GM23338 (cell line): Measurements from ENCODE around the gene CCNT2.

Experiments
- CREB1 ChIP-seq: fragments of 250-450 bp; sonication (Bioruptor Pico); IDR thresholded peaks from 2 replicates; pipeline ENCODE4 v1.5.0; 2020; ENCODE audit warnings: low read depth, mild to moderate bottlenecking, moderate library complexity
- EZH2 ChIP-seq: fragments of 200-600 bp; sonication (generic); IDR thresholded peaks from one replicate; pipeline ENCODE4 v1.8.0; 2017; ENCODE audit warnings: antibody characterized with exemption, mild to moderate bottlenecking, low read depth; ENCODE audit not compliant: unreplicated experiment
- EZH2phosphoT487 ChIP-seq: fragments of 200-600 bp; sonication (generic); IDR thresholded peaks from one replicate; pipeline ENCODE4 v1.8.1; 2018; ENCODE audit warnings: antibody characterized with exemption; ENCODE audit not compliant: unreplicated experiment
- JUNB ChIP-seq: IDR thresholded peaks from one replicate; pipeline ENCODE4 v1.6.1; 2016; ENCODE audit warnings: antibody characterized with exemption; ENCODE audit not compliant: unreplicated experiment
- NANOG ChIP-seq: IDR thresholded peaks from 2 replicates; pipeline ENCODE4 v1.6.1; 2016; ENCODE audit warnings: antibody characterized with exemption, borderline replicate concordance
- POLR2AphosphoS5 ChIP-seq: IDR thresholded peaks from 2 replicates; pipeline ENCODE4 v1.6.1; 2016; ENCODE audit warnings: antibody characterized with exemption, low read depth
- STAT1 ChIP-seq: IDR thresholded peaks from one replicate; pipeline ENCODE4 v1.6.1; 2016; ENCODE audit warnings: antibody characterized with exemption; ENCODE audit not compliant: unreplicated experiment
- TF ChIP-seq, protein P1 (sequence below), 2 experiments: fragments of 200-600 bp in 1 of 2; sonication (generic) in 1 of 2; conservative IDR thresholded peaks; 2 replicates each; pipeline versions ENCODE4 v1.5.1 to v1.6.1; 2016 to 2017; ENCODE audit warnings: antibody characterized with exemption in 2 of 2, low read depth in 2 of 2, mild to moderate bottlenecking in 2 of 2, moderate library complexity in 1 of 2
- TF ChIP-seq, protein P2 (sequence below): IDR thresholded peaks from one replicate; pipeline ENCODE4 v1.6.1; 2018; ENCODE audit warnings: antibody characterized with exemption; ENCODE audit not compliant: unreplicated experiment

DNA sequence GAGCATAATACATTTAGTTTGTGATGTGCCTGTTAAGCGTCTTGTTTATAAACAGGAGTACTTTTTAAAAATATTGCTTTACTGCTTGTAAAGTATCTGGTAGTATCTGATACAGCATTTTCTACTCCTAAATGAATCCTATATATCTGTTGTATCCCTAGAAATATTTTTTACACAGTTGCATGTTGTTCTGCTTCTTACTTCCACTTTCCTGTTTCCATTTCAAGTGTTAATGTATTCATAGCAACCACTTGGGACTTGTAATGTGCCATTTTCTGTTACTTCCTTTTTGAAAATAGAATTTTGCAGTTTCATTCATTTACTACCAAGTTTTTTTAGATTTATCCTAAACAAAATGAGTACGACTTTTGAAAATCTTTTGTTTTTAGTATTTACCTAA lies 24.9 kb downstream of the CCNT2 start:
- TF ChIP-seq STAT1 (no peak), POLR2AphosphoS5 (no peak), EZH2phosphoT487 (no peak), NANOG (no peak), EZH2 (no peak), JUNB (no peak), CREB1 (no peak)
- TF ChIP-seq, protein P1, sequence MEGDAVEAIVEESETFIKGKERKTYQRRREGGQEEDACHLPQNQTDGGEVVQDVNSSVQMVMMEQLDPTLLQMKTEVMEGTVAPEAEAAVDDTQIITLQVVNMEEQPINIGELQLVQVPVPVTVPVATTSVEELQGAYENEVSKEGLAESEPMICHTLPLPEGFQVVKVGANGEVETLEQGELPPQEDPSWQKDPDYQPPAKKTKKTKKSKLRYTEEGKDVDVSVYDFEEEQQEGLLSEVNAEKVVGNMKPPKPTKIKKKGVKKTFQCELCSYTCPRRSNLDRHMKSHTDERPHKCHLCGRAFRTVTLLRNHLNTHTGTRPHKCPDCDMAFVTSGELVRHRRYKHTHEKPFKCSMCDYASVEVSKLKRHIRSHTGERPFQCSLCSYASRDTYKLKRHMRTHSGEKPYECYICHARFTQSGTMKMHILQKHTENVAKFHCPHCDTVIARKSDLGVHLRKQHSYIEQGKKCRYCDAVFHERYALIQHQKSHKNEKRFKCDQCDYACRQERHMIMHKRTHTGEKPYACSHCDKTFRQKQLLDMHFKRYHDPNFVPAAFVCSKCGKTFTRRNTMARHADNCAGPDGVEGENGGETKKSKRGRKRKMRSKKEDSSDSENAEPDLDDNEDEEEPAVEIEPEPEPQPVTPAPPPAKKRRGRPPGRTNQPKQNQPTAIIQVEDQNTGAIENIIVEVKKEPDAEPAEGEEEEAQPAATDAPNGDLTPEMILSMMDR (conservative IDR thresholded peaks at IDR 0.05; ENCODE audit: low read depth in 2 of 2), result no peak
- TF ChIP-seq, protein P2, sequence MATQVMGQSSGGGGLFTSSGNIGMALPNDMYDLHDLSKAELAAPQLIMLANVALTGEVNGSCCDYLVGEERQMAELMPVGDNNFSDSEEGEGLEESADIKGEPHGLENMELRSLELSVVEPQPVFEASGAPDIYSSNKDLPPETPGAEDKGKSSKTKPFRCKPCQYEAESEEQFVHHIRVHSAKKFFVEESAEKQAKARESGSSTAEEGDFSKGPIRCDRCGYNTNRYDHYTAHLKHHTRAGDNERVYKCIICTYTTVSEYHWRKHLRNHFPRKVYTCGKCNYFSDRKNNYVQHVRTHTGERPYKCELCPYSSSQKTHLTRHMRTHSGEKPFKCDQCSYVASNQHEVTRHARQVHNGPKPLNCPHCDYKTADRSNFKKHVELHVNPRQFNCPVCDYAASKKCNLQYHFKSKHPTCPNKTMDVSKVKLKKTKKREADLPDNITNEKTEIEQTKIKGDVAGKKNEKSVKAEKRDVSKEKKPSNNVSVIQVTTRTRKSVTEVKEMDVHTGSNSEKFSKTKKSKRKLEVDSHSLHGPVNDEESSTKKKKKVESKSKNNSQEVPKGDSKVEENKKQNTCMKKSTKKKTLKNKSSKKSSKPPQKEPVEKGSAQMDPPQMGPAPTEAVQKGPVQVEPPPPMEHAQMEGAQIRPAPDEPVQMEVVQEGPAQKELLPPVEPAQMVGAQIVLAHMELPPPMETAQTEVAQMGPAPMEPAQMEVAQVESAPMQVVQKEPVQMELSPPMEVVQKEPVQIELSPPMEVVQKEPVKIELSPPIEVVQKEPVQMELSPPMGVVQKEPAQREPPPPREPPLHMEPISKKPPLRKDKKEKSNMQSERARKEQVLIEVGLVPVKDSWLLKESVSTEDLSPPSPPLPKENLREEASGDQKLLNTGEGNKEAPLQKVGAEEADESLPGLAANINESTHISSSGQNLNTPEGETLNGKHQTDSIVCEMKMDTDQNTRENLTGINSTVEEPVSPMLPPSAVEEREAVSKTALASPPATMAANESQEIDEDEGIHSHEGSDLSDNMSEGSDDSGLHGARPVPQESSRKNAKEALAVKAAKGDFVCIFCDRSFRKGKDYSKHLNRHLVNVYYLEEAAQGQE, result no peak
